ENCODE measurements around the gene SEMA5B.

DNA sequence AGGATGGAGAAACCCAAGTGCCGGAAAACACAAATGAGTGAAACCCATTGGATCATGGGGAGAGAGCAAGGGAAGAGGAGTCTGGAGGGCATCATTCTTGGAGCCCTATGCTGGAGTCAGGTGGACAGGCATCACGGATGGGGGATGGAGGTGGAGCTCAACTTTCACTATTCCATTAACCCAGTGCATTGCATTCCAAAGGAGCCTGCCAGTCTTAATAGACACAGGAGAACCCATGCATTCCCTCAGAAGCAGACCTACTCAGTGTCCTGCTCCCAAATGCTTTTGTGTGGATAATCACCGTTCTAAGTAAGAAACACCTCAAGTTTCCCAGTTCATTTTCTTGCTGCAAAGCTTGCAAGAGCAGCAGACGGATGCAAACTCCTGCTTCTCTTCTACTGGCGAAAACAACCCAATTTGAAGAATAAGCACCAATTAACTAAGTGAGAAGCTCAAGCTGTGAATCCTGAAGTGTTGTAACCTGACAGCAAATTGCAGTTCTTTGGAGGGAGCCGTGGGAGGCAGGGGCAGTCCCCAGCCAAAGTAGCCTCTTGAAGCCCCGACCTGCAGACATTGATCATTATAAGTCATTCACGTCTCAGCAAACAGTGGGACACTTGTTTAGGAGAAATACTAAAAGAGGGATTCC, 25.3 kb downstream of the SEMA5B start:
- TF ChIP-seq, protein P1, sequence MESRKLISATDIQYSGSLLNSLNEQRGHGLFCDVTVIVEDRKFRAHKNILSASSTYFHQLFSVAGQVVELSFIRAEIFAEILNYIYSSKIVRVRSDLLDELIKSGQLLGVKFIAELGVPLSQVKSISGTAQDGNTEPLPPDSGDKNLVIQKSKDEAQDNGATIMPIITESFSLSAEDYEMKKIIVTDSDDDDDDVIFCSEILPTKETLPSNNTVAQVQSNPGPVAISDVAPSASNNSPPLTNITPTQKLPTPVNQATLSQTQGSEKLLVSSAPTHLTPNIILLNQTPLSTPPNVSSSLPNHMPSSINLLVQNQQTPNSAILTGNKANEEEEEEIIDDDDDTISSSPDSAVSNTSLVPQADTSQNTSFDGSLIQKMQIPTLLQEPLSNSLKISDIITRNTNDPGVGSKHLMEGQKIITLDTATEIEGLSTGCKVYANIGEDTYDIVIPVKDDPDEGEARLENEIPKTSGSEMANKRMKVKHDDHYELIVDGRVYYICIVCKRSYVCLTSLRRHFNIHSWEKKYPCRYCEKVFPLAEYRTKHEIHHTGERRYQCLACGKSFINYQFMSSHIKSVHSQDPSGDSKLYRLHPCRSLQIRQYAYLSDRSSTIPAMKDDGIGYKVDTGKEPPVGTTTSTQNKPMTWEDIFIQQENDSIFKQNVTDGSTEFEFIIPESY (IDR thresholded peaks at IDR 0.05): no peak
- TF ChIP-seq, protein P2, sequence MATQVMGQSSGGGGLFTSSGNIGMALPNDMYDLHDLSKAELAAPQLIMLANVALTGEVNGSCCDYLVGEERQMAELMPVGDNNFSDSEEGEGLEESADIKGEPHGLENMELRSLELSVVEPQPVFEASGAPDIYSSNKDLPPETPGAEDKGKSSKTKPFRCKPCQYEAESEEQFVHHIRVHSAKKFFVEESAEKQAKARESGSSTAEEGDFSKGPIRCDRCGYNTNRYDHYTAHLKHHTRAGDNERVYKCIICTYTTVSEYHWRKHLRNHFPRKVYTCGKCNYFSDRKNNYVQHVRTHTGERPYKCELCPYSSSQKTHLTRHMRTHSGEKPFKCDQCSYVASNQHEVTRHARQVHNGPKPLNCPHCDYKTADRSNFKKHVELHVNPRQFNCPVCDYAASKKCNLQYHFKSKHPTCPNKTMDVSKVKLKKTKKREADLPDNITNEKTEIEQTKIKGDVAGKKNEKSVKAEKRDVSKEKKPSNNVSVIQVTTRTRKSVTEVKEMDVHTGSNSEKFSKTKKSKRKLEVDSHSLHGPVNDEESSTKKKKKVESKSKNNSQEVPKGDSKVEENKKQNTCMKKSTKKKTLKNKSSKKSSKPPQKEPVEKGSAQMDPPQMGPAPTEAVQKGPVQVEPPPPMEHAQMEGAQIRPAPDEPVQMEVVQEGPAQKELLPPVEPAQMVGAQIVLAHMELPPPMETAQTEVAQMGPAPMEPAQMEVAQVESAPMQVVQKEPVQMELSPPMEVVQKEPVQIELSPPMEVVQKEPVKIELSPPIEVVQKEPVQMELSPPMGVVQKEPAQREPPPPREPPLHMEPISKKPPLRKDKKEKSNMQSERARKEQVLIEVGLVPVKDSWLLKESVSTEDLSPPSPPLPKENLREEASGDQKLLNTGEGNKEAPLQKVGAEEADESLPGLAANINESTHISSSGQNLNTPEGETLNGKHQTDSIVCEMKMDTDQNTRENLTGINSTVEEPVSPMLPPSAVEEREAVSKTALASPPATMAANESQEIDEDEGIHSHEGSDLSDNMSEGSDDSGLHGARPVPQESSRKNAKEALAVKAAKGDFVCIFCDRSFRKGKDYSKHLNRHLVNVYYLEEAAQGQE (IDR thresholded peaks at IDR 0.05): no peak
- no peak for TF ChIP-seq YY1 (IDR thresholded peaks at IDR 0.05)

Data from liver (tissue), 1 donor.